ENCODE results near the gene OR4F15.
"Not testable (repeated sequence)": the region's sequence is repeated elsewhere in the genome, so short reads cannot be mapped to it uniquely, and the experiment has no call there.

The OR4F15 gene, protein sequence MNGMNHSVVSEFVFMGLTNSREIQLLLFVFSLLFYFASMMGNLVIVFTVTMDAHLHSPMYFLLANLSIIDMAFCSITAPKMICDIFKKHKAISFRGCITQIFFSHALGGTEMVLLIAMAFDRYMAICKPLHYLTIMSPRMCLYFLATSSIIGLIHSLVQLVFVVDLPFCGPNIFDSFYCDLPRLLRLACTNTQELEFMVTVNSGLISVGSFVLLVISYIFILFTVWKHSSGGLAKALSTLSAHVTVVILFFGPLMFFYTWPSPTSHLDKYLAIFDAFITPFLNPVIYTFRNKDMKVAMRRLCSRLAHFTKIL

DNA sequence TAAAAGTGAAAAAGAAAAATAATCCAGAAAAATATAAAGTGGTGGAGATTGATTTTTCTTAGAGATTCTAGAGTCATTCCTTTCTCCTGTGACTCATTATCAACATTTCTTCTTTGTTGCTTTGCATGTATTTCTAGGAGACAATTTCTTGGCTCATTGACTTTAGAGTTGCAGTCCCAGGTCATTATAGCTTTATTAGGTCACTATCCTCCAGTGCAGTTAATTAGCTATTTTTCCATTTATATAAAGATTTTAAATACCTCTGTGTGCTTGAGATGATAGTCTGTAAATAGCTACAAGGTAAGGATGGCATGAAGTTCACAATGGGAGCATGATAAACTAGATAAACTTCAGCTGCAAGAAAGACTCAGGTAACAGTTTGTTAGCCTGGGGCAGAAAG is at the start of gene OR4F15:
TSS of gene OR4F15 (plus strand) at position 301 of the 400 bp plus-strand sequence. CDS start 5,985 bp downstream, outside the sequence.
- no peak for DNase-seq

DNA sequence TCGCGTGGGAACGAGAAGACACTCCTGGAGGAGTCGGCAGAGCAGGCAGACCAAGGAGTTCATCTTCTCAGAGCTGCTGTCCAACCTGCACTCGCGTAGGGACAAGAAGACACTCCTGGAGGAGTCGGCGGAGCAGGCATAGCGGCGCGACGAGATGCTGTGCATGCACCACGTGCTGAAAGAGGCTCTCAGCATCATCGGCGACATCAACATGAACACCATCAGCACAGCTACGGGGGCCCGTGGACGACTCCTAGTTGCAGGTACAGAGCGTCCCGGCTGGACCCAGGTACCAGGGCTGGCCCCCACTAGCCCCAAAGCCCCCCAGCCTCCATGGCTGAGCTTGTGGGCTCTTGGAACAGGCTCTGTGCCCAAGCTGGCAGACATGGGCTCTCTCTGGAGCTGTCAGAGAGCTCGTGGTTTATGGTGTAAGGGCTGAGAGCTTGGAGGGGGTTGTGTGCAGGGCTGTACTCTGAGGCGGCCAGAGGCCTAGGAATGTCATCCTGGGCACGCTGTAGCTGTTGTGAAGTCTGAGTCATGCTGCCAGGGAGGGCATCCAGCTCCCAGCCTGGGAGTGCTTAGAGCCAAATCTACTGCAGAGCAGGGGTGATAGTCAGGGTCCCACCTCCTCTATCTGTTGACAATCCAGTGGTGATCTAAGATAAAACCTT is 47.2 kb upstream of the OR4F15 start:
- DNase-seq = not testable (repeated sequence)

DNA sequence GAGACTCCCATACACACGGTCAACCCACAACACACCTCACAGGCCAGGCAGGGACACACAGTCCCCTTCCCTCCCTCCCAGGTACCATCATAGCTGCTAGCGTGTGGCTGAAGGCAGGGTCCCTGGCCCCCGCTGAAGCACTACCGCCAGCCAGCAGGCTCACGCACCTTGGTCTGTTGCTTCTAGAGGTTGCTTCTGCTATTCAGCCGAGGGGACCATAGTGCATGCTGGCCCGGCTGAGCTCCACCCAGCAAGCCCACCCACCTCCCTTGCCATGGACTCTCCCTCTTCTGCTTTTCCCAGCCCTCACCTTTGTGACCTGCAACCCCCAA is 46.7 kb upstream of the OR4F15 start:
- not testable (repeated sequence) for DNase-seq

DNA sequence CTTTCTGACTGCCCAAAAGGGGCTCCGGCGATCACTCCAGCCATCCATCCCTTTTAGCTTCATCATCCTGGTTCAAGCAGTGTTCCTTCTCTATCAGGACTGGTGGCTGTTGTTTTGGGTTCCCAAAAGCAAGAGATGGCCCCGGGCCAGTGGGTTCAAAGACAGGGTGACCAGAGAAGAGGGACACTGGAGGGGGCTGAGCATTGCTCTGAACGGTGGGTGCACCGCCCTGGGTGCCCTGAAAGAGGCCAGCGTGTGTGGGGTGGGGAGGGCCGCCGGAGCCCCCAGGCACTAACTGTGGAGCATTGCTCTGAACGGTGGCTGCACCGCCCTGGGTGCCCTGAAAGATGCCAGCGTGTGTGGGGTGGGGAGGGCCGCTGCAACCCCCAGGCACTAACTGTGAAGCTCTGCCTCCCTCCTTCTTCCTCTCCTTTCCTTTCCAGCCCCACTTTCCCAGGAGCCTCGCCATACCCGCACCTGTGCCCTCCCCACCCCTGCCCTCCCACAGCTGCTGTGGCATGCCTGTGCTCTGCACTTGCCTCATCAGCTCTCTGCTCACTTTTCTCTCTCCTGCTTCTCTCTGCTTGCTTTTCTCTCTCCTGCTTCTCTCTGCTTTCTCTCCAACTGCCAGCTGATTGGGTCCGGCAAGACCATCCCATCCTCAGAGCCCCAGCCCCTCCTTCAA is 46.1 kb upstream of the OR4F15 start:
- no peak for DNase-seq

DNA sequence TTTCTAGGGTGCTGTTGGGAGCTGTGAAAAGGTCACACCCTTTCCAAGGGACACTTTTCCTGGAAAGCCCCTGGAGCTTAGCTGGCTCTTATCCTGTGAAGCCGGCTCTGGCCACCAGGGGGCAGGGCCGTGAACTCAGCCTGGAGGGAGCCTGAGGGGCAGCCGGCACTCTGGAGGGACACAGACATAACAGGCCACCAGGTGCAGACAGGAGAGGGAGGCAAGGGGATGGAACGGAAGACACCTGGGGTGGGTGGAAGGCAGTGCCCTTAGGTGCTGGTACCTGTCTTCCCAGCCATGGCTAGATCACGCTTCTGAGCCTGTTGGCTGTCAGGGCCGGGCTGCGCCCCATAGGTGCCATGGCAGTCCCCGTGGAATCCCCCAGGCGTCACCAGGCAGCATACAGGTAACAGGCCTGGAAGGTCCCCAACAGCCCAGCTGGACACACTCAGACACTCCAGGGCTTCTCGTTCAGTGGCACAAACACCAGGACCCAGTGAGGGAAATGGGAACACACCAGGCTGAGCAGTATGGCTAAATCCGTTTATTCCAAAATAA is 44.8 kb upstream of the OR4F15 start:
- not testable (repeated sequence) for DNase-seq

DNA sequence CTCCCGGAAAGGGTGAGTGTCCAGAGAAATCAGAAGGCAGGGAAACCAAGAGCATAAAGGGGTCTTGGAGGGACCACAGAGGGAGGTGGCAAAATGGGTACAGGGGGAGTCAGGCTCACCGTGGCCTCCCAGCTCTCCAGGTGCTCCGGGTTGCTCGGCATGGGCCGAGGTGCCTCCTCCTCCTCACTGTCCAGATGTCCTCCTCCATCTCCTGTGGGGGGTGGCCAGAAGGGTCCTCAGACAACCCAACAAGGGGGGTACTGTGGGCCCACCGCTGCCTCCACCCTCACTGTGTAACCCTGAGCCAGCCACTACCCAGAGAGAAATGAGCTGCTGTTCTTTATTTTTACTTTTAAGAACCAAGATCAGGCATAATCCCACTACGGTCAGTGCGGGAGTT is 39.1 kb upstream of the OR4F15 start:
- no peak for DNase-seq

DNA sequence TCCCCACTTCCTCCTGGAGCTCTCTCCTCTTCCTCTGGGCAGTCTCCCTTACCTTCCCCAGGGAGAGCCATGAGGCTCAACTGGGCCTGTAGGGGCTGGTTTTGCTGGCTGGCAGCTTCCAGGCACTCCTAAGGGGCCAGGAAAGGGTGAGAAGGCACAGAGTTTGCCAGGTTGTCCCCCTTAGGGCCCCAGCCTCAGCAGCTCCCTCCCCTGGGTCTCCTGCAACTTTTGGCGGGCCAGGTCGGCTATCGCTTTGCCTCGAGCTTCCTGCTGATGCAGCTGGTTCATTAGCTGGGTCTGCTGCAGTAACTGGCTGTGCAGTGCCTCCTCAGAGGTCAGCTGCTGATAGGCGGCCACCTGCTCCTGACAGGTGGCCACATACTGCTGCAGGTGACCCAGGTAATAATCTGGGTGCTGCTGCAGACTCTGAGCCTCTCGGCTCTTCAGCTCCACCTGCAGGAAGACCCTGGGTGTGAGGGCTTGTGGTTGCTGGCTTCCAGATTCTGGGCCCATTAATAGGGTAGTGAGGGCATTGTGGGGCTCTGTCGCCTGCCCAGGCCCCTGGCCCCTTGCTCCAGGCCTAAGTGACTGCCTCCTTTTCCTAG is 38.4 kb upstream of the OR4F15 start:
- DNase-seq = no peak

DNA sequence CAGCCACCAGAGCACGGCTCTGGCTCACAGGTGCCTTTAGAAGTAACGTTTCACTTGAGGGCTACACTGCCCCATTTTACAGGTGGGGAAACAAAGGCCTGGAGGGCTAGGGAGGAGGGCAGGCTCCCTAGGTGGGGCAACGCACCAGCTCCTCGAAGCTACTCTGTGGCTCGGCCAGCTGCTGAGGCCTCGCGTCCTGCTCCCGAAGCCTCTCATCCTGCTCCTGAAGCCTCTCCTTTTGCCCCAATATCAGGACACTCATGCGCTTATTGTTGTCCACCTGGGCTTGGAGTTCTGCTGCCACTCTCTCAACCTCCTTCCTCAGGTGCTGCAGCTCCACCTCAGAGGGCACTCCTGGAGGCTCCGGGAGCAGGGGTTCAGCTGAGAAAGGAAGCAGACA is 36.9 kb upstream of the OR4F15 start:
- DNase-seq = no peak

DNA sequence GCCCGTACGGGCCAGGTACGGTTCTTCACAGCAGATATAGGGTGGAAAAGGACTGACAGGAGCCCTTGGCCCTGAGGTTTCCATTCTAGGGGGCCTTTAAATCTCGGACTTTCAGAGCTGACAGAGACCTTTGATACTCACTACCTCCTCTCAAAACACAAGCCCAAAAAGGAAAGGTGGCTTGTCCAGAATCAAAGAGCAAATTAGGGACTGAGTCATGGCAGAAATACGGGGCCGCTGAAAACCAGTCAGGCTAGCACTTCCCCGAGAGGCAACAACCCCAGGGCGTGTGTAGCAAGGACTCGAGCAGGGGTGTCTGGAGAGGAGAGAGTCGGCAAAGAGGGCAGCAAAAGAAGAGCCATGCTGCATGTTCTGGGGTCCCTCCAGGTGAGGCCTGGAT is 33.4 kb upstream of the OR4F15 start:
- not testable (repeated sequence) for DNase-seq

DNA sequence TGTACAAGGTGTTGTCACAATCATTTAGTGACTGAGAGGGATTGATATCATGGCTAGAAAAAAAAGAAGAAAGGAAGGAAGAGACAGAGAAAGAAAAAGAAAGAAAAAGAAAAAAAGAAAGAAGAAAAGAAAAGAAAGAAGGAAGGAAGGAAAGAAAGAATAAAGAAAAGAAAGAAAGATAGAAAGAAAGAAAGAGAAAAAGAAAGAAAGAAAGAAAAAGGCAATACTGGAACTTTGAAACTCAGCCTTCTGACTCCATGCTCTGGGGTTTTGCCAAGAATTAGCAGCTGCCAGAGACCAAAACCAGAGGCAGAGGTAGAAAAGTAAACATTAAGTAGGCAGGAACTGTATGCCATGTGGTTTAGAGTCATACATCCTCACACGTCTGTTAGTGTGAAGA is 31.8 kb upstream of the OR4F15 start:
- DNase-seq = not testable (repeated sequence)

DNA sequence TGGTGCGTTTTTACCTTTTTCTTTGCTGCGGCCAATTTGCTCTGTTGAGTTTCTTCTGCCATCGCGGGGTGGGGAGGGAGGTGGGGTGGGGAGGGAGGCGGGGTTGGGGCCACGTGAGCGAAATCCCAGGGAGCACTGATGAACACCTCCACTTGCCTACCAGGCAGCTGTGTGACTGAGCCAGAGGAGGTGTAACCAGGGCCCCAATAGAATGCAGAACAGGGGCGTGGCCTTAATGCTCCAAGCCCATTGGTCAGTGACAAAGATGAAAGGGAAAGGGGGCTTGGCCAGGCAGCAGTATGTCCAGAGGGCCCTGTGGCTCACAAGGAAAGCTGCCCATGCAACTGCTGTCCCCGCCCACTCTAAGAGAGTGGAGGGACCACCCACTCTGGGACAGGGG is 30.1 kb upstream of the OR4F15 start:
- no peak for DNase-seq

DNA sequence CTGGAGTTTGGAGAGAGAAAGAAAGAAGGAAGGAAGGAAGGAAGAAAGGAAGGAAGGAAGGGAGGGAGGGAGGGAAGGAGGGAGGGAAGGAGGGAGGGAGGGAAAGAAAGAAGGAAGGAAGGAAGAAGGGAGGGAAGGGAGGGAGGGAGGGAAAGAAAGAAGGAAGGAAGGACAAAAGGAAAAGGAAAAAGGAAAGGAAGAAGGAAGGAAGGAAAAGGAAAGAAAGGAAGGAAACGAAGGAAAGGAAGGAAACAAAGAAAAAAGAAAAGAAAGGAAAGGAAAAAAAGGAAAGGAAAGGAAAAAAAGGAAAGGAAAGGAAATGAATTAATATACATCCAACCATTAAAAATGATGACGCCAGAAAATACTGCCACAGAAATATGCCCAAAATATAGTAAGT is 27.4 kb upstream of the OR4F15 start:
- no peak for DNase-seq

DNA sequence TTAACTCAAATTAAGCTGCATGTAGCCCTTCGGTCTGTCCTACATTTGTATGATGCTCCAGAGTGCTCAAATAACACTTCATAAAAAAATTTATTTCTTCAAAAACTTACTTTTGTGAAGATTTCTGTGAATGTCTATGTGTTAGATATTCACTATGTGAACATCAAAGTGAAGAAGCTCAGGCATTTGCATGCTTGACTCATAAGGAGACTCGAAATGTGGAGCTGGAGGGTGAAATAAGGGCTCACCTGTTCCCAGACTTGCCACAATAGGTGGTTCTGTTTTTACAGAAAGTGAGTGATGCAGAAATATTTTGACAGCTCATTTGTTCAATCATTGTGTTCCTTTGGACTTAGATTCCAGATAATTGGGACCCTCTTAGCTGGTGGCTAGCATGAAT is 25.6 kb upstream of the OR4F15 start:
- DNase-seq = not testable (repeated sequence)

DNA sequence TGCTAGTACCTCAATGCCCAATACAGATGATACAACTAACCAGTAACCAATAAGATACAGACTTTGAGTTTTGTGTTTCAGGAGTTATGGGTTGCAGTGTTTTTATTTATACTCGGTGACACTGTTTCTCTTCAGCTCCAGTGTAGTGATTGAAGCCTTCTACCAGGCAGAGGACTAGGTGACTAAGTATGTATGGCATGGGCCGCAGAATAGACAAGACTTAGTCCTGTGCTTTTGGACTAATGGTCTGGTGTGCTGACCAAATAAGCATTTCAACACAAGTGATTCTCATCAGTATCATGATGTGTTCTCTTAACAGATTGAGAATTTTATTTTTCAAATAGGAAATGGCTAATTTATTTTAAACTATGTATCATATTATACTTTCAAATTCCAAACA is 24.0 kb upstream of the OR4F15 start:
- DNase-seq = not testable (repeated sequence)

DNA sequence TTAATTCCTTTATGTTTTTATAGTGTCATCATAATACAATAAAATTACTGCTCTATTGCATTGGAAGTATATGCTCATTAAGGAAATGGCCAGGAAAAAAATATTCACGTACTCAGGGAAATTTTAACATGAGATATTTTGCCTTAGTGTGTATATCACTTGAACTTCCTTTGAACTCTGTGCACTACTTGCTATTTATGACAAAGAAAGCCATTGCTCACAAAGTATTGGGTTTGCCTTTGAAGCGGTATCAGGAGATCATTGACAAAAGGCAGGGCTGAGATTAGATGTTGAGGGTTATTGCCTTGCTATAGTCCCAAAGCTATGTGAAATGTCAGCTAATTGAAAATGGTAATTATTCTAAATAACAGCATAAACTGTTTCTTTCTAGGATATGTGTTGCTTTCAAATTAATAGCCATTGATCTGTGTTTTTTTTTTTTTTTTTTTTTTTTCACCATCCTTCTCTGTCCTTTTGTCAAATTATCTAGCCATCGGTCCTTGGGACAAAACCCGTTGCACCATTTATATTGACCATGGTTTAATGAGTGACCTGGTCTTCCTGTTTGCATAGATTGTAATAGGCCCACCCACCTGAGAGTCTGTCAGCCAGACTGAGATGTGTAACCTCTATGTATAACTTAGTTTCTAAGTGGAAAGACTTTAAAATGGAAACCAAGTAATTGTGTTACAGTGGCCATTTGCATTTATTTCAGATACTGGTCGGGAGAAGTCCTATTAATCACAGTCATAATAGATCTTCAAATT is 23.3 kb upstream of the OR4F15 start:
- DNase-seq = not testable (repeated sequence)

DNA sequence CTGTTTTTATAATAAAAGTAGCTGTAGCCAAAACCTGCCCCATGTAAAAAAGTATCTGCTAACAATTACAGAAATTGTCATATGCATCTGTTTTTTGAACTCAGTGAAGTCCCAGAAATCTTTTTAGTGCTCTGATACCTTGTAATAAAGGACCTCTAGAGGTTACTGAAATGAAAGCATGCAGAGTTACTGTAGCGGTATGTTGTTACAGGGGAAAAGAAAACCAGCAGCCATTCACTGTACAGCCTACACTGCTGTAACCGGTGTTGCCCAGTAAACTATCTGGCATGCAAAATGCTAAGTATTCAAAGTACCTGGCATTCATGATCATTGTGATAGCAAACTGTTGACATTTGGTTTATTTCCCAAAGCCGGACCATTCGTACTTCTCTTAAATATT is 21.3 kb upstream of the OR4F15 start:
- DNase-seq = not testable (repeated sequence)

DNA sequence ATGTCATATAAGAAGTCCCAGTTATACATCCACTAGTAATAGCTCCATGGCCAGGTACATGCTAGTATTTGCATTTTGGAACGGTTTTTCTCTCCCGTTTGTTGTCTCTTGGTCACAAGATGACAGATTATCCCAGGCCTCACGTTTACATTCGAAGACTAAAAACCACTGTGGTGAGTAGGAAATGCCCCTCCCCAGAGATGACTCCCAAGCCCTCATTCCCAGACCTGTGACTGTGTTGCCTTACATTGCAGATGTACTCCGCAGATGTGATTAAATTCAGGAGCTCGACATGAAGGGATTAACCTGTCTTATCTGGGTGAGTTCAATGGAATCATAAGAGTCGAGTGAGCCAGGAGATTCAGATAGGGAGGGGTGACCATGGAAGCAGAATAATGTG is 18.0 kb upstream of the OR4F15 start:
- DNase-seq = not testable (repeated sequence)

DNA sequence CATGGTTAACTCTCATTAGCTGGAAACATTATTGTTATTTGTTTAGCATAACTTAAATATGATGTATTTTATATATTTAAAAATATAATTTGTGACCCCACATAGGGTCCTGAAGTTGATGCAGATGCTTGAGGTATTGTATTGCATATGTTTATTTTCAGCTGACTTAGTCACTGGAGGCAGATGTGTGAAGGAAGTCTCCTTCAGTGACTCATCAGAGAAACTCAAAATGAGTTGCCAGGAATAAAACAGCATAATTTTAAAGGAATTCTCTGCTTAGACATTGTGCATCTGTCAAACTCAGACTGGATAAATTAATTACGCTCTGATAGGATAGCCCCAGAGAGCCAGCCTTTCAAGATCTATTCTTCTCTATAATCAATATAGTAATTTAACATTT is 16.5 kb upstream of the OR4F15 start:
- no peak for DNase-seq

DNA sequence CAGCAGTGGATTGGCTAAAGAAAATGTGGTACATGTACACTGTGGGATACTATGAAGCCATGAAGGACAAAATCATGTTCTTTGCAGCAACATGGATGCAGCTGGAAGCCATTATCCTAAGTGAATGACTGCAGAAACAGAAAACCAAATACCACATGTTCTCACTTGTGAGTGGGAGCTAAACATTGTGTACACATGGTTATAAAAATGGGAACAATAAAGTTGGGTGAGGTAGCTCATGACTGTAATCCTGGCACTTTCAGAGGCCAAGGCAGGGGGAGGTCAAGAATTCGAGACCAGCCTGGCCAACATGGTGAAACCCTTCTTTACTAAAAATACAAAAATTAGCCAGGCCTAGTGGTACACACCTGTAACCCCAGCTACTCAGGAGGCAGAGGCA is 12.3 kb upstream of the OR4F15 start:
- no peak for DNase-seq

DNA sequence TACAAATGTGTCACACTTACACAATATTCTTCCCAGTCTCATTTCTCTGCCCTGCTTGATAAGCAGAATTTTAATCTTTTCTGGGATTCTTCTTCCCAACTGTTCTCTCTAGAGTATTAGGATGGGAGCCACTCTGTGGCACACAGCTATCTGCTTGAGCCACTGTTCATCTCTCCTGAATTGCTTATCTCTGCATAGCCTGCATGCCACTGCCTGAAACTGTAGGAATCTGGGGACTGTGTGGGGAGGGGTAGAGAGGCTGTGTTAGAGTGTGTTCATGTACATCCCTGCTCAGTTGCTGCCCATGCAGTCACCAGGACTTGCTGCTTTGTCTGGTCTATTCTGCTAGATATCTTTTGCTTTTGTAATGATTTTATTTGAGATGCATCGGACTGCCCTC is 11.0 kb upstream of the OR4F15 start:
- no peak for DNase-seq

DNA sequence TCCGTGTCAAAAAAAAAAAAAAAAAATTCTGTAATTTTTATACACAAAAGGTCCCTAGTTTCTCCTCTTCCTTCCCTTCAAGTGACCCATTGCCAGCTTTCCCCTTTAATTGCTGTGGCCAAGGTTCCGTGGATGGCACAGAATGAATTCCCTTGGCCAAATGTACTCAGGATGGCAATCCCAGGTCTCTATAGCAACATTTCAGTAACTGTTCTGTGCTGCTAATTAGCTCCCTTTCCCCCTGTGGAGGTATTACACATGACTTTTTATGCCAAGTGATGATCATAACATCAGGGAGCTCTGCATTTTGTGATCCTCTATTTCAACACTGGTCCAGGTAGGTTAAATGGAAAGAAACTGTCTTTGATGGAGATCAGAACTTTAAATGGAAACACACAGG is 8.8 kb upstream of the OR4F15 start, which contains the start of gene OR4F6:
TSS of gene OR4F6 (plus strand) at position 301 of the 400 bp plus-strand sequence. CDS start 2,211 bp downstream, outside the sequence.
- DNase-seq = no peak

DNA sequence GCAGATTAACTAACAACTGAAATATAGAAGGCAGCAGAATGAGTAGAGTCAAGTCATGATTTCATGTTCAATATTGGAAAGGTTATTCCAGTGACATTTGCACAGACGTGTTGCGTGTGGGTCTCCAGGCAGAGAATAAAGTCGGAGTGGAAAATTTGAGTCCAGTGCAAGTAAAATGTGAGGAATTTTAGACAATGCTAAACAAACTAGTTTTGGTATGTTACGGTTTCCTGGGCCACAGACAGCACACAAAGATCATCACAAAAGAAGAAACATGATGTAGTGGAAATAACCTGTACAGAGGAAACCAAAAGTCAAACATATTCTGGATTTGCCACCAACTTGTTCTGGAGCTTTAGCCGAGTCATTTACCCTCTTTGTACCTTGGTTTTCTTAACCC is 8.3 kb upstream of the OR4F15 start:
- no peak for DNase-seq
